Measurements from ENCODE around the gene CHRNA5.

CHRNA5 gene

GRCh38 chr15:78638658-78639314 lies 73.5 kb downstream of the CHRNA5 start:
- DNase-seq (ENCODE audit: low read depth in 2 of 2), result peak in 1 of 2 donors; percentile 35

GRCh38 chr15:78640527-78641101 lies 75.3 kb downstream of the CHRNA5 start:
- DNase-seq (ENCODE audit: low read depth in 2 of 2), result no peak

GRCh38 chr15:78641102-78641748 lies 75.9 kb downstream of the CHRNA5 start, which contains the start of gene CHRNB4:
Gene CHRNB4 (minus strand): TSS chr15:78641210. CDS start chr15:78641133, 77 bp downstream.
- no peak for DNase-seq (ENCODE audit: low read depth in 2 of 2)

- no peak for DNase-seq (ENCODE audit: low read depth in 2 of 2)
Measured at GRCh38 chr15:78641749-78642275, 76.5 kb downstream of the CHRNA5 start.

- DNase-seq (ENCODE audit: low read depth in 2 of 2), result no peak
Measured at GRCh38 chr15:78642331-78642730, 77.0 kb downstream of the CHRNA5 start.
